ENCODE data around the gene STEAP2.

GRCh38 chr7:90244565-90244908 is 33.0 kb downstream of the STEAP2 start:
- TF ChIP-seq CTCF (IDR thresholded peaks at IDR 0.05; ENCODE audit: borderline replicate concordance, extremely low read depth, low read length, poor library complexity, severe bottlenecking) (no peak), EZH2 (IDR thresholded peaks at IDR 0.05; ENCODE audit: borderline replicate concordance, low read depth, low read length, severe bottlenecking) (no peak)

All from DND-41 (cell line).